Right ventricle myocardium superior (tissue), 1 donor: ENCODE measurements around the gene ETV5. TPM values are rescaled to one million over a fixed set of nuclear protein-coding genes. Genes with fewer than 3 reads are reported as not detected.

Experiments
- ATAC-seq: fragments of 200-7000 bp; cut with Tn5 transposase; one replicate; pipeline ENCODE4 v1.9.1; 2020; ENCODE audit warnings: mild to moderate bottlenecking; ENCODE audit not compliant: poor library complexity
- DNase-seq: peaks from one replicate; pipeline ENCODE4 v3.0.0-alpha.2; 2020
- intact Hi-C: fragments of 100-400 bp; cut with DNase I; formaldehyde crosslinking; loops from one replicate; pipeline ENCODE4 v1.11.2; 2022
- total RNA-seq: library from RNA; stranded (reverse); fragmentation: NEBNext Ultra II Directional; extraction: Animal tissue kit (Norgen Biotek cat#: 25700); gene quantifications from one replicate; pipeline ENCODE4 v1.2.1, GENCODE V29; 2021
- donor health status: DM: no; HTN: yes; CAD: no; lungs with severe emphysema.

ETV5 gene
- total RNA-seq, 1 donor from 2014 or later: 5.9 TPM

DNA sequence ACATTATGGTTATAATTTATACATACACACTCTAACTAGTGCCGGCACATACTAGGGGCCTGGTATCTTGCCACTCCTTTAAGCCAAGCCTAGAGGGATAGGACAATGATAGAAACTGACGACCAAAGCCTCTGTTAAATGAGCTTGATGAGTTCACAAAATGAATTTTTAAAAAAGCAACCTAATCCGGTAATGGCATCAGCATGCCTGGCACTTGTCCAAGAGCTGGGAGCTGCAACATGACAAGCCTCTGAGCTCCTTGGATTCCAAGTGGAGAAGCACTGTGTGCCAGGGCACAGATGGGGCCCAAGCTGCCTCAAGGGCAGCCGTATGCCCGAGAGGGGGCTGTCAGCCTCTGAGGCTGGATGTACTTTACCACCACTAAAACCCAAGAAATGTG is 9.7 kb downstream of the ETV5 start:
- intact Hi-C loops: no loop called here
- ATAC-seq (no peak), DNase-seq (peak; percentile 70)

DNA sequence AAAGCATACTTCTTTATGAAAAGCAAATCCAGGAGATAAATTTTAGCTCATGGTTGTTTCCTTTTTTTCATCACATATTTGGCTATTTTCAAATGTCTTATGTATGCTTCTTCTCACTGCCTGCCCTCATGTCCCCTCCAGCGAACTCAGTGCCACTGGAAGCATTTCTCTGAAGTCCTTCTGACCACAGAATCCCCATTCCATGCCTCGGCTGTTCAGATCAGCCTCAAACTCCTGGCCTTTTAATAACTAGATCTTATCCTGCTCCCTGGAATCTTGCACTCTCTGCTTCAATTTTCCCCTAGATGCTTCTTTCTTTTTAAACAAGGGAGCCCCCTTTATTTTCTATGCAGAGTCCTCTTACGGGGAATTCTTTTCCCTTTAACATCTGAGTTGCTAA is 10.1 kb downstream of the ETV5 start:
- intact Hi-C loops: no loop called here
- no peak for ATAC-seq
- DNase-seq: no peak

DNA sequence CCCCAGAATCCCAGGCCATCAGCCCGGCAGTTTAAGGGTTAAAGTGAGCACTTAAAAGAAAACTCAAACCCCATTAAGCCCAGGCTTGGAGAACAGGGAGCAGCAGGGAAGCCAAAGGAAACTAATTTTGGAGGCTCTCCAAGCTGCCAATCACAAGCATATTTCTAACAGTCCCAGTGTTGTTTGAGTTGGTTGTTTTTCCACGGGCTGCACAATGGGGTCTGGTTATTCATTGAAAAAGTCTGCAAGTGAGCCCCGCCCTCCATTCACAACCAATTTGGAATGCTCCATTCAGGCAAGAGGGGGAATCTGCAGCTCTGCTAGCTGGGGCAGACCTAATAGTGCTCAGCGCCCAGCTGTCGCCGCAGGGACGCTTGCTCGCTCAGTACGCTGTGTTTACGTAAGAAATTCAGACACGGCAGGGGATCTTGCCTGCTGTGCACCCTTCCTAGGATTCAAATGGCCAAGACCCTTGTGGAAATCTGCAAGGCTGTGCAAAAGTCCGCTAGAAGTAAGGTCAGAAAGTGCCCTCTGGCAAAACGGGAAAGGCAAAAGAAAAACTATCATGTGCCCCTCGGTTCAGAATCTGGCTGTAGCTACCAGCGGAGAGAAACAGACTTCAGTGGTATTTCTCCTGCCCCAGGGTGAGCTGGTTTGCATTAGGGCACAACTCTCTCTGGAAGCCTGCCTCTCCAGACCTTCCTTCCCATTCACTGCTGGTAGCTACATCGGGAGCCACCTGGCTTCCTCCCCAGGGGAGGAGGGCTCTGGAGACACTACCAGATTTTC is 11.0 kb downstream of the ETV5 start:
- intact Hi-C loops: no loop called here
- peak; percentile 92 for ATAC-seq

DNA sequence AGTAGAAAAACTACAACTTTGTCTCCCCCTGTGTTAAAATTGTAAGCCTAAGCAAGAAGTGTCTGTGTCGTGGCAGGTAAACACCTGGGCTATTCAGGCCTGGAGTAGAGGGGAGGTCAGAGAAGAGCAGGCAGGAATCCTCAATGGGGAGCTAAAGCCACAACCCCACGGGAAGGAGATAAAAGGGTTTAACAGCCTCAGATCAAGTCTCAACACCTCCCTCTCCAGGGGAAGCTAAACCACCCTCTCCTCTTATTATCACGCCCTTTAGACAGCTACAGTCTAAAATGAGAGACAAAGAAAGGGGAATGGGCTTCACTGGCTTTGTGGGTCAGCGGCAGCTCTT is 11.6 kb downstream of the ETV5 start:
- intact Hi-C loops: no loop called here

More for the DNA sequence above, 11.0 kb downstream of the ETV5 start:
- peak; percentile 75 for DNase-seq

DNA sequence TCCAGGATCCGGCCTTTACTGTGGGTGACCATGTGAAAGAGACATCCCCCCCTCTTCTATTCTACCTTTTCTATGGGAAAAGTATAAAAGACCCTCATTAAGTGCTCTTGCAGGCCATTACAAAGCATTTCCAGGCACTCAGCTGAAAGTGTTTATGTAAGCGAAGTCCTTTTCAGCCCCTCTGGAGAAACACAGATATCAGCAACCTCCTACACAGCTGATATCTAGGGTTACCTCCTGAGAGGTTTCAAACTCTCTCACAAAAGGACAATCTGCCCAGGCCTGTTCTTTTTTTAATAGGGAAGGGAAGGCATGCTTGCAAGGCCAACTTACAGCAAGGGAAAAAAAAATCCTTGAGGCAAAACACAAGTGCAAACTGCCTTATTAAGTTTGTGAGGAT is 12.6 kb downstream of the ETV5 start:
- DNase-seq: no peak
- no peak for ATAC-seq
- intact Hi-C loops: no loop called here

More for the DNA sequence above, 11.6 kb downstream of the ETV5 start:
- ATAC-seq (no peak), DNase-seq (no peak)

DNA sequence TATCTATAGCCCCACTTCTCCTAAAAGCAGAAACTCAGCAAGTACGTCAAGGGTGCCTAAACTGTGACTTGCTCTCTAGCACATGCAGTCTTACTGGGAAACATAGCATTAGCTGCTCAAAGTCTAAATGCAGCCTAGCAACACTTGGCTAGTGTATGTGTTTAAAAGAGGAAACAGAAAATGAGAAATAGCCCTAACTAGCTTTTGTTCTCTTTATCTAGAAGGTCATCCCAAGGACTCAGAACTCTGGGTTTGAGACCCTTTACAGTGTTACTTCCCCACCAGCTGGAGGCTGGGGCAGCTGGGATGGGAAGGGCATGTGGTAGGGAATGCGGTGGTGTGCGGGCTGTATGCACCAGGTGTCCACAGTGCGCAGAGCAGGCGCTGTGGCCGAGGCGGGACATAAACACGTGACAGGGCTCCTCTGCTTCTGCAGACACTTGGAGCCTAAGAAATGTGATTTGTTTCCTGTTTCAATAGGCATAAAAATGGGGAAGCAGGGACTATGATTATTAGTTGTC is 13.3 kb downstream of the ETV5 start:
- DNase-seq (no peak), ATAC-seq (peak; percentile 41)
- intact Hi-C loops: no loop called here

DNA sequence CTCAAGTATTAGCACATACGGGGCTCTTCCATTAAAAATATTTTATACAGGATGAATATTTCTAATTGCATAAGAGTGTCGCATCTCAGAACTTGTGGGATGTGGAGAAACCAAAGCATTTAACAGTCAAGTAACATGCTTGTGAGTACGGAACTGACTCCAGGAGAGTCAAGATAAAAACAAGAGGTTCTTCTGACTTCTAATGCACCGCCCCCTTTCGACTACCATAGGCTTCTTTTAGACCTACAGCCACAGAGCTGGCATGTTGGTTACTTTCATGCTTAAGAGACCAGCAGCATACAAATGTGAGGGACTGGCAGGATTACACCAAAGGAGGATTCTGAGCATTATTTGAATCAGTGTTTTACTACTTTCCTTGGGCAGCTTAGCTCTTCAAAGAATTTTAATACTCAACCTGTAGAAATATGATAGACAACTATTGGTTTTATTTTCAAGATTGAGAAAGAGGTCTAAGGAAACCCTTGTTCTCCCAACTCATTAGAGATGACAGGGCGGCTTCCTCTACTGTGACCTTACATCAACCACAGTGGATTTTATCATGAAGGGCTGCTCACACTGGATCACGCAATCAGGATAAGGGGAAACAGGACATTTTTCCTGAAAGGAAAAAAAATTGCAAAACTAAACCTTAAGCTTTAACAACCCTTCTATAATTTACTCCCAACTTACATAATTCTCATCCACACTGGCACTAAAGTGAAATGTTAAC is 14.0 kb downstream of the ETV5 start:
- ATAC-seq (no peak), DNase-seq (no peak)
- intact Hi-C loops: no loop called here

DNA sequence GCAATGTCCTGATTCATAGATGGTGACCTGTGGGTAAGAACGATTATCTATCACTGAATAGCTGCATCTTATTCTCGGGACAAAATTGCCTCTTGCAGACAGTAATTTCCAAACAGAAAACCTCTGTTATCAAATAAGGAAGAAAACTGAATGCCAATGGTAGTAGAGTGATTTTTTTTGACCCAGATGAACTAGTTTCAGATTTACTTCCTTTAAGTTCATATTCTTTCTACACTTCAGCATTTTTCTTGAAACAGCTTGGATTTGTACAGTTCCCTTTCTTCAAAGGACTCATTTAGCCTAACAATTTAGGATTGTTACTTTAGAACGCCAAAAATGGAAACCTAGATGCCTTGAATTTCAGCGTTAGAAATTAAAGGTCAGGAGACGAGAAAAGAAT is 14.6 kb downstream of the ETV5 start:
- no peak for DNase-seq
- intact Hi-C loops: no loop called here
- no peak for ATAC-seq

DNA sequence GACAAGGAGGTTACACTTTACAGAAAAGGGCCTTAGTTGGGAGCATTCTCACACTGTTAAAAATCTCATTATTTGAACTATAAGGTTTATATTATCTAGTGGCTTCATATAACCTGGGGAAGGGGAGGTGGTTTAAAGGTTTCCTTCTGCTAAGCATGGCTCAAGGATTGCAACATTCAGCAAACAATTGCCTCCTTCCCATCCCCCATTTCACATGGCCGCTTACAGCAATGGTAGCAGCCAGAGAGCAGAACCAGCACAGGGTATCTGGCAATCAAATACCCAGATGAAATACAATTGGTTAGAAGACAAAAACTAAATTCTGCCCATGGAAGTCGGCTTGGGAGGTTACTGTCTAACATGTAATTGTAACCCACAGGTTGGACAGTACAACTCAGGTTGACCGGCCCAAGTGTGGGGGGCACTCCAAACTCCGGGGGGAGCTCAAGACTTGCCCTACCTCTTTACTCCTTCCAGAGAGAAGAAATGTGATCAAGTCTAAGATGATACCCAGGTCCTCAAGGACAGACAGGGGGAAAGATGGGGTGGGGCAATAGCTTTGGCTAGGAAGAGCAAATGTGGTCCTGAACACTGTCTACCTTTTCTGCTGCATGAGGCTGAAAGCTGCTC is 15.5 kb downstream of the ETV5 start:
- intact Hi-C loops: no loop called here
- ATAC-seq: no peak

DNA sequence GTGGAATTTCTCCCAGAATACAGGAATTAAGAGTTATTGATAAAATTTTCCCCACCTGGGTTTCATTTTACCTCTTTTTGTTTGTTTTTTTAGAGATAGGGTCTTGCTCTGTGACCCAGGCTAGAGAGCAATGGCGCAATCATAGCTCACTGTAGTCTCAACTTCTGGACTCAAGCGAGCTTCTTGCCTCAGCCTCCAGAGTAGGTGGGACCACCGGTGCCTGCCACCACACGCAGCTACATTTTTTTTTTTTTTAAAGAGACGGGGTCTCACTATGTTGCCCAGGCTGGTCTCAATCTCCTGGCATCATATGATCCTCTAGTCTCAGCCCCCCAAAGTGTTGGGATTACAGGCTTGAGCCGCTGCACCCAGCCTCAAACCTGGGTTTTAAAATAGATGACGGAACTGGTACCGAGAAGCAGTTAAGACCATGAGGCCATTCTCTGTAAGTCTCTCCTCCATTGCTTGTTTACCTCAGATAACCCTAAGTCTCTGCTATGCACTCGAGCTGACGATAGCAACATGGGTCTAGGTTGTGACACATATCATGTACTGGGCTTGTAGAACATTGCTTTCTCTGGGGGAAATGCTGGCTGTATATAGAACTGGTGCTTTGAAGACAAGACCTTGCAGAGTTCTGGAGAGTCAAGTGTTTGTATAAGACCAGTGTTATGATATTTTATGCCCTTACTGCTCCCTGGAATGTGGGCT is 16.4 kb downstream of the ETV5 start:
- DNase-seq (no peak), ATAC-seq (no peak)
- intact Hi-C loops: no loop called here

More for the DNA sequence above, 15.5 kb downstream of the ETV5 start:
- DNase-seq: no peak

DNA sequence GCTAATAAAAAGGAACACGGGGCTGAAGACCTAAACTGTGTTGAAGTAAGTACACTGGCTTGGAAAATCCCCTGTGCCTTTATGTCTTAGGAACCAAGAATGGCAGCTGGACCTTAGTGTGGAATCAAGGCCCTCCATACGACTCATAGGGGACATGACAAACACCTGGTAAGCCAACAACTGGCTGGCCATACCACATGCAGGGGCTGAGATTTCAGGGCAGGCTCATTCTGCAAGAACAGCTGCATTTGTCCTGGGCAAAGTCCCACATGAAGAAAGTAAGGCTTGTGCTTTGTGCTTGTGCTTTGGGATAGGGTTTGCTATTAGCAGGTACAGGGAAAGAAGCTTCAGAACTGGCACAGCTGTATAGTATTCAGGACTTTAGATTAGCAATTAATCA is 18.0 kb downstream of the ETV5 start:
- DNase-seq (no peak), ATAC-seq (no peak)
- intact Hi-C loops: no loop called here

DNA sequence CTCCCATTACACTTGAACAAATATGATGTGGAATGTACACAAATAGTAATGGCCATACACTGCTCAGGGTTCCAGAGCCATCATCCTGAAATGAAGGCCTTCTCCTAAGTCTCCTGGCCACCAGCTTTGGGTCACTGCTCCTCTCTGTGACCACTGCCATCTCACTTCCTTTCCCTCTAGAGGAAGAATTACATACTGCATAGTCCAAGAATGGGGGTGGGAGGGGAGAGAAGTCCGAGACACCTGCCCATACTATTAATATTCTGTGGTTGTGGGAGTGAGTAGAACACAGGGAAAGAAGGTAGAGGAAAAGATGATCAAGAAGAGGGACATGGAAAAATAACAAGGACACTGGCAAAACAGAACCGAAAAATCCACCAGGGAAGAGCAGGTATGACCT is 20.6 kb downstream of the ETV5 start:
- intact Hi-C loops: no loop called here
- ATAC-seq: no peak

DNA sequence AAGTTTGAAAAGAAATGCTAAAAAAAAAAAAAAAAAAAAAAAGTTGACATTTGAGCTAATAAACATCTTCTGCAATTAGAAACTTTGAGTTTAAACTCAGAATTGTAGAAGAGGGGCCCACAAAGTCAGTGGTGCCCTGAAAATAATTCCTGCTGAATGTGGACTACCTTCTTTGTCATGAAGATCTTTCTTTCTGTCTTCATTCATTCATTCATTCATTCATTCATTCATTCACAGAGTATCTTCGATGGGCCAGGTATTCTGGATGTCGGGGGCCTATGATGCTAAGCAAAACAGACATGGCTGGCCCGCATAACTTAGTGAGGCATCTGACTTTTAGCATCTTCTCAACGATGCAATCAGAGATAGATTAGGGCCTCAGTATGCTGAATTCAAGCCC is 24.6 kb downstream of the ETV5 start:
- DNase-seq: no peak
- intact Hi-C loops: no loop called here
- no peak for ATAC-seq

More for the DNA sequence above, 20.6 kb downstream of the ETV5 start:
- DNase-seq: no peak

DNA sequence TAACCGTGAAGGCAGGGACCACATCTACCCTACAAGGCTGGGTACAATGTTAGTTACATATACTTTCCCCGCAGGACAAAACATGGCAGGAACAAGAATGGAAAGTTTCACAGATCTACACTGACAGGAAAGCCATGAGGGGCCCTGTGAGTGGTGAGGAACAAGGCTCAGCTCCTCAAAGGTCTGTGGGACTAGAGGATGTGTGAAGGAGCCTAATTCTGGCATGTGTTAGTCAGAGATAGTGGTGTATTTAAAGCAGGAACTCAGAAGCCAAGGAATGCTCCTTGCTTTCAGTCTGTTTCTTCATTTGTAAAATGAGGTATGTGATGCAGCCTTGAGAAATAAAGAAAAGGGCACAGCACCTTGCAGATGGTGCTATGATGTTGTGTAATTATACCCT is 25.1 kb downstream of the ETV5 start:
- intact Hi-C loops: no loop called here
- ATAC-seq (no peak), DNase-seq (no peak)

DNA sequence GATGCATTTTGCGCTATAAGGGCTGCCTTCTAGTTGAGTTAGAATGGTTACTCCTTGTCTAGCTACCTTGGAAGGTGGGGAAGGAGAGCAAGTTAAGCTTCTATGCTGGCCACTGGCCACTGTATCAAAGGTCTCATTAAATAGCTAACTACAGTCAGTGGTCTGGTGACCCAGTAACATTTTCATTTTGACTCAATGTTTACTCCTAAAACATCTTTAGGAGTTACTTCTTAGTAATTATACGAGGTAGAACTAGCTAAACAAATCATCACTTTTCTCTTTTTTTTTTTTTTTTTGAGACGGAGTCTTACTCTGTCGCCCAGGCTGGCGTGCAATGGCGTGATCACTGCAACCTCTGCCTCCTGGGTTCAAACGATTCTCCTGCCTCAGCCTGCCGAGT is 26.7 kb downstream of the ETV5 start:
- ATAC-seq: no peak
- intact Hi-C loops: no loop called here
- DNase-seq: no peak

DNA sequence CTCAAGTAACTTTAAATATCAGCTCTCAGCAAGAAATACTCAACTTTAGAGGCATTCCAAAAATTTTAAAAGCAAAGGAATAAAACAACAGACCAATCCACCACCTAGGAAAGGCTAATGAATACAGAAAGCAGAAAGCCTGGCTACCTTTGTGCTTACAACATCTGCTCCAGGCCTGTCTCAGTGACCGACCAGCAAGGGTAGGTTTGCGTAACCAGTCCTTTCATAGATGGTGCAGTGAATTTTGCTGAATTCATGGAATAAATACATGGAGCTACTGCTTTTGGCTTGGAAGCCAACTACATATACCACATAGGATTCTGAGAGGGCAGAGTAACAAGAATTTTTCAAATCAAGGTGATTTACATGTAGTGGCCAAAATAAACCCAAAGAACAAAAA is 27.2 kb downstream of the ETV5 start:
- ATAC-seq: no peak
- intact Hi-C loops: no loop called here
- DNase-seq: no peak

DNA sequence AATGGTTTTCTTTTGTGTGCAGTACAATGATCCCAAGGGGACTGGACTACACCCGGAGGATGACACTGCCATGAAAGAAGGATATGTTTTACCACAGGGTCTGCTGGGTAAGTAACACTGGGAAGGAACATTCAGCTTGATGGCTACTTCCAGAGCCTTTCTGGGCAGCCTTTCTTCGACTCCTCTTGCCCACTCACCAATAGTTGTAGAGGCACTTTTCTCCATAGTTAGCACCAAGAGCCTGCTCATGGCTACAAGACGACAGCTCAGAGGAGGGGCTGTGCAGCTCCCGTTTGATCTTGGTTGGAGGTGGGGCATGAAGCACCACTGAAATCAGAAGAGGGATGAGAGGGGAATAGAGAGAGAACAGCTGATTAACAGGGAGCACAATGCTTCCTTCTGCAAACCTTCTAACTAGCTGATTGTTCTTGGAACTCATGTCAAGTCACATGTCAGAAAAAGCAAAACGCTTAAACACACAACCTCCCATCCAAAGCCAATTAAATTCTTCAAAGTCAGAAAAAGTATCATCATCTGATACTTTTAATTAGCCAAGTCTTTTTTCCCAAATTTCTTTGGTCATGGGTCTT is 27.9 kb downstream of the ETV5 start:
- ATAC-seq: no peak
- DNase-seq: no peak
- intact Hi-C loops: no loop called here

DNA sequence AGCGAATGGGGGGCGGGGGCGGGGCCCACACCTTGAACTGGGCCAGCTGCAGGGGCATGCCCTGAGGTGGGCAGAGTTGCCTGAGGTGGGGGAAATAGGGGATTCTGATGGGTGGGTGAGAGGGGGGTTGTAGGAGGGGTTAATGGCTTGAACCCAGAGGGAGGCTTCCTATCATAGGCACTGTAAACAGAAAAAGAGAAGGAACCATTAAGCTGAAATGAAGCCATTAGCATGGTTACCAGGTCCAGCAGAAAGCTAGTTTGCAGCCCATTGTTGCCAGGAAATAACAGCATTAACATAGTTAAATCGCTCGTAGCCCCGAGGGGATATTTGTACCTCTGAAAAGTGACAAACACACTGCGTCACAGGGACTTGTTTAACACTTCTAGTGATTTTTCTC is 29.0 kb downstream of the ETV5 start:
- no peak for ATAC-seq
- no peak for DNase-seq
- intact Hi-C loops: no loop called here

DNA sequence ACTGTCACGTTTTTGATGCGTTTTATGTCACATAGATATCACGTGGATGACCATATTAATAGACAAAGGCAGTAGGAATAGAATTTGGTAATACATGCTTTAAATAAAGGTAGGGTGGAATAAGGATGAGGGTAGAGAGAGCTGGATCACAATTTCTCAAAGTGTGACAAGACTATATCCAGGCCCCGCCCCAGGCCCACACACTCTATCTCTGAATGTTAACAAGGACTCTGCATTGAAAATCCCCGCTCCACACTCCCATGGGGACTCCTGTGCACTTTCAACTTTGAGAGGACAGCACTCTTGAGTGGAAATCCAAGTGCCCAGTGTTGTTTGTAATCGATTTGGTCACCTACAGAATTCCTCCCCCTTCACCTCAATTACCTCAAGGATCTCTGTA is 31.4 kb downstream of the ETV5 start:
- no peak for ATAC-seq
- no peak for DNase-seq
- intact Hi-C loops: no loop called here
